NCI-H146 treated with DMSO at 0.1 percent for 48 hours (cell line): ENCODE results near the gene MKNK2.
"Not testable (repeated sequence)": the region's sequence is repeated elsewhere in the genome, so short reads cannot be mapped to it uniquely, and the experiment has no call there.

Experiments
- DNase-seq: peaks from one replicate; lab custom pipeline; 2025; ENCODE audit not compliant: unreplicated experiment; lab: John Stamatoyannopoulos, UW

MKNK2 gene

GRCh38 chr19:2044709-2045500 is 6.1 kb downstream of the MKNK2 start:
- DNase-seq, result no peak

GRCh38 chr19:2043961-2044708 is 6.9 kb downstream of the MKNK2 start:
- DNase-seq, result no peak

GRCh38 chr19:2043251-2043641 is 7.8 kb downstream of the MKNK2 start:
- DNase-seq, result no peak

- DNase-seq, result no peak
Observed at GRCh38 chr19:2042485-2043250, 8.4 kb downstream of the MKNK2 start.

- peak; percentile 34 for DNase-seq
Observed at GRCh38 chr19:2041683-2042484, 9.2 kb downstream of the MKNK2 start.

- DNase-seq, result no peak
Observed at GRCh38 chr19:2041433-2041682, 9.7 kb downstream of the MKNK2 start.

GRCh38 chr19:2040647-2041432 is 10.2 kb downstream of the MKNK2 start:
- no peak for DNase-seq

- no peak for DNase-seq
Observed at GRCh38 chr19:2039959-2040646, 10.9 kb downstream of the MKNK2 start.

- DNase-seq, result no peak
Observed at GRCh38 chr19:2039089-2039958, 11.7 kb downstream of the MKNK2 start.

- DNase-seq, result no peak
Observed at GRCh38 chr19:2038284-2039088, 12.6 kb downstream of the MKNK2 start.

GRCh38 chr19:2037651-2038255 is 13.3 kb downstream of the MKNK2 start:
- no peak for DNase-seq

GRCh38 chr19:2036424-2036823 is 14.6 kb downstream of the MKNK2 start:
- DNase-seq, result no peak

- no peak for DNase-seq
Observed at GRCh38 chr19:2035590-2035991, 15.5 kb downstream of the MKNK2 start.

GRCh38 chr19:2034729-2035589 is 16.1 kb downstream of the MKNK2 start:
- no peak for DNase-seq

- not testable (repeated sequence) for DNase-seq
Observed at GRCh38 chr19:2034253-2034652, 16.8 kb downstream of the MKNK2 start.

- DNase-seq, result no peak
Observed at GRCh38 chr19:2033825-2034159, 17.3 kb downstream of the MKNK2 start.
